K562 (cell line): ENCODE data around the gene RBM15. TPM values are rescaled to one million over a fixed set of nuclear protein-coding genes. Genes with fewer than 3 reads are reported as not detected.

Experiments used
- ATAC-seq: fragments of 200-7000 bp; cut with Tn5 transposase; 3 replicates; pipeline ENCODE4 v1.9.1; 2020; ENCODE audit warnings: moderate library complexity
- BruUV-seq: library from RNA; stranded (reverse); fragments of 400-500 nt; replicated peaks from 2 replicates; lab custom pipeline; 2021; lab: Mats Ljungman, UMichigan
- CTCF ChIA-PET: fragments of 300-600 bp; formaldehyde crosslinking; extraction: SDS; loops from one replicate; lab custom pipeline; 2021; ENCODE audit warnings: low intra/inter-chr PET ratio; lab: Yijun Ruan, JAX
- POLR2A ChIA-PET: fragments of 300-600, 350-650 bp; sonication (Branson Sonifier 250); formaldehyde crosslinking; extraction: SDS; loops from one replicate; lab custom pipeline; 2021; ENCODE audit warnings: antibody characterized with exemption, inconsistent platforms; lab: Yijun Ruan, JAX
- DNase-seq, 4 experiments: peaks; one replicate each; pipeline versions ENCODE4 v3.0.0 to v3.0.0-alpha.2; 2011 to 2018; ENCODE audit warnings: low spot score in 3 of 4, mixed read lengths in 3 of 4; ENCODE audit errors: extremely low read depth in 1 of 4
- FAIRE-seq: peaks from 2 replicates; lab custom pipeline; 2011; peaks lifted over from hg19 to GRCh38; lab: Jason Lieb, UNC
- H2AFZ ChIP-seq: 2 replicates; pipeline ENCODE4 v1.6.0; 2011; ENCODE audit warnings: low read depth, low read length, control low read depth, inconsistent platforms
- H3K27ac ChIP-seq: fragments of 200-600 bp; 3 replicates; pipeline ENCODE4 v1.8.0; 2011; ENCODE audit warnings: low read depth, mild to moderate bottlenecking, control low read depth, inconsistent platforms, low read length, moderate library complexity, mixed read lengths; ENCODE audit errors: extremely low read depth
- H3K27me3 ChIP-seq, 2 experiments: fragments of 300-600 bp in 1 of 2; 2 replicates in 1 of 2; 3 replicates in 1 of 2; pipeline versions ENCODE4 v1.6.0 to v1.8.0; 2011; ENCODE audit warnings: inconsistent platforms in 2 of 2, low read length in 2 of 2, mild to moderate bottlenecking in 1 of 2, mixed read lengths in 1 of 2, moderate library complexity in 1 of 2; ENCODE audit not compliant: control insufficient read depth in 2 of 2, insufficient read depth in 2 of 2
- H3K36me3 ChIP-seq: fragments of 300-600 bp; 3 replicates; pipeline ENCODE4 v1.8.0; 2011; ENCODE audit warnings: mild to moderate bottlenecking, low read length, inconsistent platforms; ENCODE audit not compliant: control insufficient read depth, insufficient read depth
- H3K4me1 ChIP-seq, 2 experiments: fragments of 200-600 bp in 1 of 2; replicated peaks in 1 of 2; 2 replicates in 1 of 2; 3 replicates in 1 of 2; pipeline versions ENCODE4 v1.5.1 to v1.8.0; 2011; ENCODE audit warnings: inconsistent platforms in 2 of 2, low read length in 2 of 2, mild to moderate bottlenecking in 1 of 2, mixed read lengths in 1 of 2, moderate library complexity in 1 of 2; ENCODE audit not compliant: control insufficient read depth in 2 of 2, insufficient read depth in 2 of 2
- H3K4me2 ChIP-seq: 2 replicates; pipeline ENCODE4 v1.6.1; 2011; ENCODE audit warnings: low read length, control low read depth, inconsistent platforms, mixed read lengths; ENCODE audit not compliant: insufficient read depth
- H3K4me3 ChIP-seq: fragments of 200-600 bp; sonication (generic), shearing (Covaris generic); 2 replicates; pipeline ENCODE4 v1.5.1; 2016; ENCODE audit warnings: control low read depth, inconsistent platforms
- H3K79me2 ChIP-seq: fragments of 200-600 bp; 3 replicates; pipeline ENCODE4 v1.8.0; 2011; ENCODE audit warnings: low read length, inconsistent platforms; ENCODE audit not compliant: control insufficient read depth, insufficient read depth
- H3K9ac ChIP-seq, 2 experiments: 2 replicates each; pipeline versions ENCODE4 v1.6.0 to v1.6.1; 2011; ENCODE audit warnings: low read depth in 2 of 2, low read length in 2 of 2, control low read depth in 1 of 2, inconsistent platforms in 1 of 2, mild to moderate bottlenecking in 1 of 2, mixed read lengths in 1 of 2; ENCODE audit not compliant: insufficient read depth in 1 of 2
- H3K9me1 ChIP-seq: one replicate; pipeline ENCODE4 v1.6.0; 2011; ENCODE audit warnings: inconsistent platforms, mild to moderate bottlenecking, low read length, moderate library complexity; ENCODE audit not compliant: control insufficient read depth, insufficient read depth
- H3K9me3 ChIP-seq: replicated peaks from 2 replicates; pipeline ENCODE4 v1.5.1; 2011; ENCODE audit warnings: low read depth, low read length, inconsistent platforms; ENCODE audit not compliant: control insufficient read depth, insufficient read depth
- H4K20me1 ChIP-seq: replicated peaks from 2 replicates; pipeline ENCODE4 v1.6.1; 2011; ENCODE audit warnings: low read length, inconsistent platforms, mixed read lengths; ENCODE audit not compliant: control insufficient read depth, insufficient read depth
- ATF2 ChIP-seq: sonication (generic); formaldehyde crosslinking; IDR thresholded peaks from 2 replicates; pipeline ENCODE4 v1.8.1; 2022; ENCODE audit warnings: missing genetic modification reagents
- FOXK1 ChIP-seq: sonication (generic); formaldehyde crosslinking; IDR thresholded peaks from 2 replicates; pipeline ENCODE4 v1.8.0; 2022; ENCODE audit warnings: missing genetic modification reagents, mild to moderate bottlenecking, borderline replicate concordance
- HDAC1 ChIP-seq, 2 experiments: fragments of 450-650 bp; IDR thresholded peaks; 2 replicates each; pipeline ENCODE4 v1.6.1; 2016 to 2017; ENCODE audit warnings: inconsistent platforms in 1 of 2, mild to moderate bottlenecking in 1 of 2, moderate library complexity in 1 of 2
- IFI16 ChIP-seq: fragments of 250-450 bp; sonication (Bioruptor Pico); IDR thresholded peaks from 2 replicates; pipeline ENCODE4 v2.1.2; 2022; ENCODE audit warnings: mild to moderate bottlenecking, inconsistent platforms
- XRCC4 ChIP-seq: IDR thresholded peaks from one replicate; pipeline ENCODE4 v1.6.1; 2011; ENCODE audit not compliant: insufficient read depth, insufficient read length; ENCODE audit errors: extremely low read depth
- ZNF239 ChIP-seq: fragments of 250-450 bp; sonication (Bioruptor Pico); IDR thresholded peaks from 2 replicates; pipeline ENCODE4 v1.4.0; 2020; ENCODE audit warnings: mild to moderate bottlenecking
- WGBS: fragments of 100-300 bp; shearing (Covaris generic); methylation state at CpG from one replicate; pipeline ENCODE4 v1.1.6; 2016; ENCODE audit warnings: low coverage, mixed read lengths; ENCODE audit not compliant: insufficient coverage; ENCODE audit errors: missing lambda C conversion rate; 5-methylcytosine and 5-hydroxymethylcytosine counted together
- in situ Hi-C: fragments of 300-500 bp; cut with MboI; formaldehyde crosslinking; loops from 4 replicates; pipeline ENCODE4 v1.15.0; 2018; ENCODE audit warnings: inconsistent platforms, mixed read lengths
- intact Hi-C: fragments of 100-400 bp; cut with micrococcal nuclease; formaldehyde crosslinking; loops from 2 replicates; pipeline ENCODE4 v1.14.2; 2022
- polyA plus RNA-seq, 8 experiments: library from polyadenylated mRNA; depleted of rRNA in 4 of 8; stranded (reverse) in 5 of 8; unstranded in 3 of 8; fragments of >200 nt; fragmentation: Nextera tagmentation in 2 of 8; fragmentation: Illumina TruSeq in 1 of 8; extraction: Ambion mirVana in 2 of 8; extraction: Trizol in 1 of 8; gene quantifications; 2 replicates each; pipeline versions ENCODE4 v1.2.1 to v1.2.3, GENCODE V29; 2011 to 2014; ENCODE audit warnings: inconsistent platforms in 1 of 8, missing spikeins in 1 of 8
- total RNA-seq, 7 experiments: library from RNA; depleted of rRNA in 6 of 7; stranded (reverse); fragments of >200 nt in 6 of 7; fragmentation: Illumina TruSeq in 2 of 7; extraction: Trizol in 2 of 7; gene quantifications; 2 replicates each; pipeline versions ENCODE4 v1.2.1 to v1.2.3, GENCODE V29; 2011 to 2021; ENCODE audit warnings: low replicate concordance in 1 of 7
- TF ChIP-seq, protein P1 (sequence below): fragments of 450-650 bp; formaldehyde crosslinking; conservative IDR thresholded peaks from 2 replicates; pipeline ENCODE4 v1.4.0; 2022; ENCODE audit warnings: mild to moderate bottlenecking, missing genetic modification characterization
- TF ChIP-seq, protein P2 (sequence below): fragments of 450-650 bp; IDR thresholded peaks from one replicate; pipeline ENCODE4 v1.6.1; 2018; ENCODE audit warnings: mild to moderate bottlenecking, moderate library complexity; ENCODE audit not compliant: partially characterized antibody
- TF ChIP-seq, protein P3 (sequence below): fragments of 450-650 bp; IDR thresholded peaks from 2 replicates; pipeline ENCODE4 v1.6.1; 2017; ENCODE audit warnings: mild to moderate bottlenecking, moderate library complexity

The RBM15 gene
- total and polyA plus RNA-seq, 9 of the 15 experiments (the other 6 are each of a cell fraction or from before 2014, with no cell fraction given), result 2.4 to 63.4 (median 28.2) TPM

DNA sequence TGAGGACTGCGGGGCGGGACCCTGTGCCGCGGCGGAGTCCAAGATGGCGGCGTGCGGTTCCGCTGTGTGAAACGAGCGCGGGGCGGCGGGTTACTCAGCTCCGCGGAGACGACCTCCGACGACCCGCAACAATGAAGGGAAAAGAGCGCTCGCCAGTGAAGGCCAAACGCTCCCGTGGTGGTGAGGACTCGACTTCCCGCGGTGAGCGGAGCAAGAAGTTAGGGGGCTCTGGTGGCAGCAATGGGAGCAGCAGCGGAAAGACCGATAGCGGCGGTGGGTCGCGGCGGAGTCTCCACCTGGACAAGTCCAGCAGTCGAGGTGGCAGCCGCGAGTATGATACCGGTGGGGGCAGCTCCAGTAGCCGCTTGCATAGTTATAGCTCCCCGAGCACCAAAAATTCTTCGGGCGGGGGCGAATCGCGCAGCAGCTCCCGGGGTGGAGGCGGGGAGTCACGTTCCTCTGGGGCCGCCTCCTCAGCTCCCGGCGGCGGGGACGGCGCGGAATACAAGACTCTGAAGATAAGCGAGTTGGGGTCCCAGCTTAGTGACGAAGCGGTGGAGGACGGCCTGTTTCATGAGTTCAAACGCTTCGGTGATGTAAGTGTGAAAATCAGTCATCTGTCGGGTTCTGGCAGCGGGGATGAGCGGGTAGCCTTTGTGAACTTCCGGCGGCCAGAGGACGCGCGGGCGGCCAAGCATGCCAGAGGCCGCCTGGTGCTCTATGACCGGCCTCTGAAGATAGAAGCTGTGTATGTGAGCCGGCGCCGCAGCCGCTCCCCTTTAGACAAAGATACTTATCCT lies 430 bp downstream of the RBM15 start:
- H3K79me2 ChIP-seq, result peaks cover 73% of the 10 kb centered on the region
- BruUV-seq, result TSS peak; percentile 42
- DNase-seq (peak; percentile 70 to 81 (median 74)), FAIRE-seq (no peak), ATAC-seq (peak; percentile 11)
- no peaks in the 10 kb centered on the region for H3K27me3 ChIP-seq
- intact Hi-C loops (loop anchor here (2.0 to 10.0 kb wide), 3 partner anchors 73 to 625 kb away; partner anchors contain the start of genes LRIF1 and STRIP1), in situ Hi-C loops (no loop called here)
- peaks cover 4% of the 10 kb centered on the region for H3K9me1 ChIP-seq
- peaks cover 38 to 48% of the 10 kb centered on the region in 2 experiments for H3K4me1 ChIP-seq
- peak overlapping the region; percentile 94 for H3K27ac ChIP-seq
- peak overlapping the region; percentile 82 for H3K4me3 ChIP-seq
- H4K20me1 ChIP-seq, result peaks cover 52% of the 10 kb centered on the region
- WGBS, result 0% methylated on average over 77 of the region's 77 CpGs
- H2AFZ ChIP-seq, result peak overlapping the region; percentile 86
- H3K9ac ChIP-seq, result peak overlapping the region; percentile 99 to 100
- ChIA-PET CTCF (no interaction called here), POLR2A (interaction anchor here (0.5 to 4.0 kb wide), 37 partner anchors 10 to 950 kb away, joined by 3 to 74 read pairs (median 4); partner anchors contain the start of gene STRIP1)
- no peaks in the 10 kb centered on the region for H3K9me3 ChIP-seq
- H3K4me2 ChIP-seq, result peak overlapping the region; percentile 87
- H3K36me3 ChIP-seq, result peaks cover 46% of the 10 kb centered on the region
- TF ChIP-seq, protein P1, sequence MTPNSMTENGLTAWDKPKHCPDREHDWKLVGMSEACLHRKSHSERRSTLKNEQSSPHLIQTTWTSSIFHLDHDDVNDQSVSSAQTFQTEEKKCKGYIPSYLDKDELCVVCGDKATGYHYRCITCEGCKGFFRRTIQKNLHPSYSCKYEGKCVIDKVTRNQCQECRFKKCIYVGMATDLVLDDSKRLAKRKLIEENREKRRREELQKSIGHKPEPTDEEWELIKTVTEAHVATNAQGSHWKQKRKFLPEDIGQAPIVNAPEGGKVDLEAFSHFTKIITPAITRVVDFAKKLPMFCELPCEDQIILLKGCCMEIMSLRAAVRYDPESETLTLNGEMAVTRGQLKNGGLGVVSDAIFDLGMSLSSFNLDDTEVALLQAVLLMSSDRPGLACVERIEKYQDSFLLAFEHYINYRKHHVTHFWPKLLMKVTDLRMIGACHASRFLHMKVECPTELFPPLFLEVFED (CRISPR knock-in tag), result peak; percentile 46; the same call in 1 of the 2 replicates
- TF ChIP-seq XRCC4 (no peak), IFI16 (CRISPR knock-in tag) (no peak), ATF2 (CRISPR knock-in tag) (no peak), HDAC1 (IDR thresholded peaks at IDR 0.05) (peak in 1 of 2 experiments; percentile 81; a peak in 2 of 4 replicates), FOXK1 (no peak; the same call in 1 of the 2 replicates), ZNF239 (no peak)
- TF ChIP-seq, protein P2, sequence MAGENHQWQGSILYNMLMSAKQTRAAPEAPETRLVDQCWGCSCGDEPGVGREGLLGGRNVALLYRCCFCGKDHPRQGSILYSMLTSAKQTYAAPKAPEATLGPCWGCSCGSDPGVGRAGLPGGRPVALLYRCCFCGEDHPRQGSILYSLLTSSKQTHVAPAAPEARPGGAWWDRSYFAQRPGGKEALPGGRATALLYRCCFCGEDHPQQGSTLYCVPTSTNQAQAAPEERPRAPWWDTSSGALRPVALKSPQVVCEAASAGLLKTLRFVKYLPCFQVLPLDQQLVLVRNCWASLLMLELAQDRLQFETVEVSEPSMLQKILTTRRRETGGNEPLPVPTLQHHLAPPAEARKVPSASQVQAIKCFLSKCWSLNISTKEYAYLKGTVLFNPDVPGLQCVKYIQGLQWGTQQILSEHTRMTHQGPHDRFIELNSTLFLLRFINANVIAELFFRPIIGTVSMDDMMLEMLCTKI, result no peak
- TF ChIP-seq, protein P3, sequence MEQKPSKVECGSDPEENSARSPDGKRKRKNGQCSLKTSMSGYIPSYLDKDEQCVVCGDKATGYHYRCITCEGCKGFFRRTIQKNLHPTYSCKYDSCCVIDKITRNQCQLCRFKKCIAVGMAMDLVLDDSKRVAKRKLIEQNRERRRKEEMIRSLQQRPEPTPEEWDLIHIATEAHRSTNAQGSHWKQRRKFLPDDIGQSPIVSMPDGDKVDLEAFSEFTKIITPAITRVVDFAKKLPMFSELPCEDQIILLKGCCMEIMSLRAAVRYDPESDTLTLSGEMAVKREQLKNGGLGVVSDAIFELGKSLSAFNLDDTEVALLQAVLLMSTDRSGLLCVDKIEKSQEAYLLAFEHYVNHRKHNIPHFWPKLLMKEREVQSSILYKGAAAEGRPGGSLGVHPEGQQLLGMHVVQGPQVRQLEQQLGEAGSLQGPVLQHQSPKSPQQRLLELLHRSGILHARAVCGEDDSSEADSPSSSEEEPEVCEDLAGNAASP, result no peak
